Omental fat pad (tissue), 4 donors: ENCODE data around the gene MED6. TPM values are rescaled to one million over a fixed set of nuclear protein-coding genes. Genes with fewer than 3 reads are reported as not detected.

ENCODE experiments used
- ATAC-seq: fragments of 150-250 bp; one replicate; pipeline ENCODE4 v1.9.1; 2016; ENCODE audit warnings: mild to moderate bottlenecking, moderate library complexity; ENCODE audit not compliant: low FRiP score
- DNase-seq: peaks from one replicate; pipeline ENCODE4 v3.0.0-alpha.2; 2019; ENCODE audit warnings: low spot score
- CTCF ChIP-seq, 3 donors: fragments of 450-650 bp; IDR thresholded peaks; one replicate each; pipeline ENCODE4 v1.5.1; 2016 to 2017; ENCODE audit warnings: antibody characterized with exemption in 3 of 3, mild to moderate bottlenecking in 3 of 3, moderate library complexity in 2 of 3
- total RNA-seq, 4 donors: library from RNA; depleted of rRNA; stranded (reverse); fragments of >200 nt; gene quantifications; one replicate each; pipeline ENCODE4 v1.1.0, GENCODE V29; 2016

Gene MED6
- total RNA-seq, 4 donors from 2014 or later: 22.9 to 38.1 (median 30.3) TPM

- ATAC-seq (peak; percentile 72), DNase-seq (no peak)
- no peak for TF ChIP-seq CTCF (IDR thresholded peaks at IDR 0.05)
Measured at GRCh38 chr14:70601162-70601561, 707 bp upstream of the MED6 start.

- no peak for TF ChIP-seq CTCF (IDR thresholded peaks at IDR 0.05)
- no peak for DNase-seq
- no peak for ATAC-seq
Measured at GRCh38 chr14:70599345-70599744, 1.1 kb downstream of the MED6 start.

- ATAC-seq: no peak
- no peak for TF ChIP-seq CTCF (IDR thresholded peaks at IDR 0.05)
- DNase-seq: no peak
Measured at GRCh38 chr14:70597731-70598130, 2.7 kb downstream of the MED6 start.

- no peak for ATAC-seq
- DNase-seq: no peak
- no peak for TF ChIP-seq CTCF (IDR thresholded peaks at IDR 0.05)
Measured at GRCh38 chr14:70595443-70596185, 4.8 kb downstream of the MED6 start.

- TF ChIP-seq CTCF (IDR thresholded peaks at IDR 0.05): no peak
- no peak for DNase-seq
- ATAC-seq: no peak
Measured at GRCh38 chr14:70594461-70594860, 6.0 kb downstream of the MED6 start.

- DNase-seq (no peak), ATAC-seq (no peak)
- no peak for TF ChIP-seq CTCF (IDR thresholded peaks at IDR 0.05)
Measured at GRCh38 chr14:70585231-70585630, 15.2 kb downstream of the MED6 start.

- ATAC-seq: no peak
- no peak for DNase-seq
- TF ChIP-seq CTCF (IDR thresholded peaks at IDR 0.05): no peak
Measured at GRCh38 chr14:70576891-70577290, 23.6 kb downstream of the MED6 start.
